OCI-LY3 (cell line): ENCODE data around the gene PKIG.

Experiments used
- H2AFZ ChIP-seq: fragments of 200-600, 300-600 bp; shearing (Covaris generic); 2 replicates; pipeline ENCODE4 v1.6.0; 2014; ENCODE audit warnings: antibody characterized with exemption, low read depth, low read length
- H3K27ac ChIP-seq: fragments of 200-600, 300-600 bp; sonication (generic); 2 replicates; pipeline ENCODE4 v1.5.1; 2014; ENCODE audit warnings: mild to moderate bottlenecking, low read length, moderate library complexity, mixed read lengths
- H3K27me3 ChIP-seq: fragments of 200-600, 300-600 bp; sonication (generic); 2 replicates; pipeline ENCODE4 v1.6.1; 2014; ENCODE audit warnings: low read depth, low read length, mixed read lengths
- H3K36me3 ChIP-seq: fragments of 200-600, 300-600 bp; sonication (generic); replicated peaks from 2 replicates; pipeline ENCODE3; 2014; ENCODE audit warnings: low read depth, low read length, mixed read lengths
- H3K4me1 ChIP-seq: fragments of 300-600, 200-600 bp; sonication (generic); 2 replicates; pipeline ENCODE4 v1.6.1; 2014; ENCODE audit warnings: low read length, mixed read lengths
- H3K4me2 ChIP-seq: fragments of 200-600, 300-600 bp; sonication (generic); 2 replicates; pipeline ENCODE4 v1.6.1; 2014; ENCODE audit warnings: low read length, mixed read lengths
- H3K4me3 ChIP-seq: fragments of 300-600, 200-600 bp; sonication (generic); 2 replicates; pipeline ENCODE4 v1.5.1; 2014; ENCODE audit warnings: antibody characterized with exemption, mild to moderate bottlenecking, low read length, moderate library complexity
- H3K79me2 ChIP-seq: fragments of 300-600, 200-600 bp; shearing (Covaris generic); 2 replicates; pipeline ENCODE4 v1.6.1; 2014; ENCODE audit warnings: mild to moderate bottlenecking, low read length, mixed read lengths
- H3K9ac ChIP-seq: fragments of 300-600, 200-600 bp; shearing (Covaris generic); 2 replicates; pipeline ENCODE4 v1.6.0; 2014; ENCODE audit warnings: mild to moderate bottlenecking, low read length, moderate library complexity
- H3K9me3 ChIP-seq: fragments of 200-600, 300-600 bp; shearing (Covaris generic); 2 replicates; pipeline ENCODE4 v1.6.1; 2014; ENCODE audit warnings: low read length, mixed read lengths; ENCODE audit not compliant: insufficient read depth
- H4K20me1 ChIP-seq: fragments of 200-600, 300-600 bp; sonication (generic); 2 replicates; pipeline ENCODE4 v1.6.1; 2016; ENCODE audit warnings: low read length, mixed read lengths; ENCODE audit not compliant: insufficient read depth
- CTCF ChIP-seq: fragments of 200-600, 300-600 bp; sonication (generic); IDR thresholded peaks from 2 replicates; pipeline ENCODE4 v1.5.1; 2014; ENCODE audit warnings: antibody characterized with exemption, low read length, low read depth
- EZH2phosphoT487 ChIP-seq: fragments of 200-600 bp; shearing (Covaris generic); IDR thresholded peaks from 2 replicates; pipeline ENCODE4 v1.6.1; 2018; ENCODE audit warnings: antibody characterized with exemption, mixed run types, low read depth

The PKIG gene

GRCh38 chr20:44549123-44549522 lies 33.3 kb upstream of the PKIG start:
- Histone ChIP-seq H3K36me3 (no peaks in the 10 kb centered on the region), H3K4me2 (no peak overlapping the region), H3K9me3 (no peaks in the 10 kb centered on the region), H3K79me2 (no peaks in the 10 kb centered on the region), H2AFZ (no peak overlapping the region), H3K4me1 (no peaks in the 10 kb centered on the region), H3K4me3 (no peak overlapping the region), H4K20me1 (no peaks in the 10 kb centered on the region), H3K27ac (no peak overlapping the region), H3K27me3 (no peaks in the 10 kb centered on the region), H3K9ac (no peak overlapping the region)
- TF ChIP-seq EZH2phosphoT487, result no peak
- no peak for TF ChIP-seq CTCF

- no peaks in the 10 kb centered on the region for H4K20me1 ChIP-seq
- H3K79me2 ChIP-seq, result no peaks in the 10 kb centered on the region
- H3K4me2 ChIP-seq, result no peak overlapping the region
- H3K4me1 ChIP-seq, result no peaks in the 10 kb centered on the region
- no peak overlapping the region for H3K9ac ChIP-seq
- no peak for TF ChIP-seq CTCF
- no peak for TF ChIP-seq EZH2phosphoT487
- H3K36me3 ChIP-seq, result no peaks in the 10 kb centered on the region
- no peaks in the 10 kb centered on the region for H3K27me3 ChIP-seq
- no peaks in the 10 kb centered on the region for H3K9me3 ChIP-seq
- H2AFZ ChIP-seq, result no peak overlapping the region
- no peak overlapping the region for H3K4me3 ChIP-seq
- H3K27ac ChIP-seq, result no peak overlapping the region
These were observed 30.3 kb upstream of the PKIG start for GRCh38 chr20:44552050-44552449.

- TF ChIP-seq CTCF, result no peak
- no peak for TF ChIP-seq EZH2phosphoT487
- H3K4me1 ChIP-seq, result no peaks in the 10 kb centered on the region
- H3K9ac ChIP-seq, result no peak overlapping the region
- no peak overlapping the region for H3K4me2 ChIP-seq
- H3K36me3 ChIP-seq, result no peaks in the 10 kb centered on the region
- no peak overlapping the region for H3K27ac ChIP-seq
- no peak overlapping the region for H3K4me3 ChIP-seq
- H3K79me2 ChIP-seq, result no peaks in the 10 kb centered on the region
- H2AFZ ChIP-seq, result no peak overlapping the region
- no peaks in the 10 kb centered on the region for H3K9me3 ChIP-seq
- no peaks in the 10 kb centered on the region for H4K20me1 ChIP-seq
- no peaks in the 10 kb centered on the region for H3K27me3 ChIP-seq
These were observed 29.8 kb upstream of the PKIG start for GRCh38 chr20:44552568-44552949.

GRCh38 chr20:44552950-44553908 lies 29.1 kb upstream of the PKIG start:
- TF ChIP-seq CTCF (no peak), EZH2phosphoT487 (no peak)
- Histone ChIP-seq H3K4me2 (no peak overlapping the region), H3K27ac (no peak overlapping the region), H3K9ac (no peak overlapping the region), H3K9me3 (no peaks in the 10 kb centered on the region), H2AFZ (no peak overlapping the region), H3K79me2 (no peaks in the 10 kb centered on the region), H3K27me3 (no peaks in the 10 kb centered on the region), H3K4me1 (no peaks in the 10 kb centered on the region), H3K36me3 (no peaks in the 10 kb centered on the region), H4K20me1 (no peaks in the 10 kb centered on the region), H3K4me3 (no peak overlapping the region)
